Inferior parietal cortex (tissue), 1 donor: ENCODE data around the gene OBP2A.
"Not testable (repeated sequence)": the region's sequence is repeated elsewhere in the genome, so short reads cannot be mapped to it uniquely, and the experiment has no call there.

Source experiments
- DNase-seq: peaks from one replicate; pipeline ENCODE4 v3.0.0-alpha.2; 2016; ENCODE audit errors: extremely low spot score

Gene OBP2A, protein sequence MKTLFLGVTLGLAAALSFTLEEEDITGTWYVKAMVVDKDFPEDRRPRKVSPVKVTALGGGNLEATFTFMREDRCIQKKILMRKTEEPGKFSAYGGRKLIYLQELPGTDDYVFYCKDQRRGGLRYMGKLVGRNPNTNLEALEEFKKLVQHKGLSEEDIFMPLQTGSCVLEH

DNA sequence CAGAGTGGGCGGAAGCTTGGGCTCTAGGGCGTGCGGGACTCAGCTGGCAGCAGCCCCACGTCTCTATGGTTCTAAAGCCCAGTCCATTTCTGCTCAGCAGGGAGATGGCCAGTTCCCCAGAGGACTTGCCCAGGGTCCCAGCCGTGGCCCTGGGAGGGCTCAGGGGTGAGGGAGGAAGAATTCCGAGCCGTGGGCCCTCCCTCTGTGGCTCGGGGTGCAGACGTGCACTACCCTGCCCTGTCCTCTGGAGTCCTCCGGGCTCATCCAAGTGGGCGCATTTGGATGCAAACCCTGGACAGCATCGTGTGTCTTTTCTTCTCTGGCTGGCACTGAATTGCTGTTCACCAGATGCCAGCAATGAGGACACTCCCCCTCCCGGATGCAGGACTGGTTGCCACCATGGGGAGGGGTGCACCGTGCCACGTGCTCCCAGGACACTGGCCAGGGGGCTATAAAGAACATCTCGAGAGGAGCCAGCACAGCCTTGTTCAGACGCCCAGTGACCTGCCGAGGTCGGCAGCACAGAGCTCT is at the start of gene OBP2A:
Gene OBP2A (plus strand): TSS at position 481 of the 531 bp plus-strand sequence. CDS start 55 bp downstream, outside the sequence.
- DNase-seq, result not testable (repeated sequence)

GRCh38 chr9:135498381-135499126 is 47.4 kb upstream of the OBP2A start:
- no peak for DNase-seq

DNA sequence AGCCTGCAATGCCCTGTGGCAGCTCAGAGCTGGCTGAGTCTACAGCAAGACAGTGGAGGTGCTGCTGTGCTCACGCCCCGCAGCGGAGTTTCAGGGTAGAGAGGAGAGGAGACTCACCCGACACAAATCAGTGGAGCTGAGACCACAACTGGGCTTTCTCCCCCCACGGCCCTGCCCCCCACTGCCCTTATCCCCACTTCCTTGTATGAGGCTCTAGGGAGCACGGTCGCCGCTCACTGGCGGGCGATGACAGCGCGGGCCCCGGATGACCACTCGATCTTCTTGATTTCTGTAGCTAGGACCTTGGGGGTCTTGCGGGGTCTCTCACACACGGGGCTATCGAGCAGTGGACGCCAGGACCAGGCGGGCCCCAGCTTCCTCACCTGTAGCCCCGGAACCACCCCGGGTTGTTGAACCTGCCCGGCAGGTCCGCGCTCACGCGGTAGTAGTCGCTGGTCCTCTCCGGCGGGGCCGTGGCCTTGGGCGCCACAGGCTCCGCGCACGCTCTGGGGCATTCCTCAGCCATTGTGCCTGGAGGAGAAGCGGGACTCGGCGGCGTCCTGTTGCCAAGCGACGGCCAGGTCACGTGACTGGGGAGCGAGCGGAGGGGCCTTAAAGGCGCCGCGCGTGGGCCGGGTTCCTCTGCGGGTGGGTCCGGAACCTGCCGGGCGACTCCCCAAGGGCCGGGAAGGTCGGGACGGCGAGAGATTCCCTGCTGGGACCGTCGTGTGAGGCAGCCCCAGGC is 46.4 kb upstream of the OBP2A start:
- DNase-seq, result peak; percentile 94

DNA sequence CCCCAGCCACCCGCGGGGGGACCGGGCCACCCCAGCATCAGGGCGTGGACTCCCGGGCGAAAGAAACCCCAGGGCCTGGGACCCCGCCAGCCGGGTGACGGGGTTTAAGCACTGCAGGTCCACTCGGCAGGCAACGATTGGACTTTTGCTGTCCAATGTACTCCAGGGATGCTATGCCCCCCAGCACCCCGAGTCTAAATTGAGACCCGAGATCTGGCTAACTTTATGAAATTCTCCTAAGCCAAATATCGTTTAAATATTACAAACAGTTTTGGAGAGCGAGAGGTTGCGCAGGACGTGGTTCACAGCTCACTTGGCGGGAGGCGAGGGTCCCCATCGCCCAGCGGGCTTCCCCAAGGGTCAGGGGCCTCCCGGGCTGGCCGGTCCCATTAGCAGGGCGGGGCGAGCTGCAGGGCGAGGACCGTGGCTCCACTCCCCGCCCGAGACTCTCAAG is 45.8 kb upstream of the OBP2A start:
- no peak for DNase-seq

DNA sequence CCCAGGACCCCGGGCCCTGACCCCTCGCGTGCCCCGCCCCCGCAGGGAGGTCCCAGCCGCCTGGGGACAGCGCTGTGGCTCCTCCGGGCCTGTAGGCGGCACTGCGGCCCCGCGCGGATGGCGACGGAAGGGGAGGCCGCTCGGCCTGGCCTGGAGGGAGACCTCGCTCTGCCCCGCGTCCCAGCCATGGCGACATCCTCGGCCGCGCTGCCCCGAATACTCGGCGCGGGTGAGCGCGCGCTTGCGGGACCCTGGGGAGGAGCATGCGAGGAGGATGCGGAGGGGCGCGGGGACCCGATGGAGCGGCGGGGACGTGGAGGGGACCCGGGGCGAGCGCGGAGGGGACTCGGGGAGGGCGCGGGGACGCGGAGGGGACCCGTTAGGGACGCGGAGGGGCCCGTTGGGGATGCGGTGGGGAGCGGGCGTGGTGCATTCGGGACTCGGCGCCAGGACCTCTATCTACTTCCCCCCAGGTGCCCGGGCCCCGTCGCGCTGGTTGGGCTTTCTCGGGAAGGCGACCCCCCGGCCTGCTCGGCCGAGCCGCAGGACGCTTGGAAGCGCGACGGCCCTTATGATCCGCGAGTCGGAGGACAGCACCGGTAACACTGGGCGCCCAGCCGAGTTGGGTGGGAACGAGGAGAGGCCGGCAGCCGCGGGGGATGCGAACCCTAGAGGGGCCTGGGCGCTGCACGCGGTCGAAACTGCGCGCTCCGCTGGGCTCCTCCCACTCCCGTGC is 45.2 kb upstream of the OBP2A start, which contains the start of gene MRPS2:
Gene MRPS2 (plus strand): TSS at position 158 of the 736 bp plus-strand sequence. CDS start 29 bp downstream, at position 187.
- DNase-seq, result peak; percentile 84

DNA sequence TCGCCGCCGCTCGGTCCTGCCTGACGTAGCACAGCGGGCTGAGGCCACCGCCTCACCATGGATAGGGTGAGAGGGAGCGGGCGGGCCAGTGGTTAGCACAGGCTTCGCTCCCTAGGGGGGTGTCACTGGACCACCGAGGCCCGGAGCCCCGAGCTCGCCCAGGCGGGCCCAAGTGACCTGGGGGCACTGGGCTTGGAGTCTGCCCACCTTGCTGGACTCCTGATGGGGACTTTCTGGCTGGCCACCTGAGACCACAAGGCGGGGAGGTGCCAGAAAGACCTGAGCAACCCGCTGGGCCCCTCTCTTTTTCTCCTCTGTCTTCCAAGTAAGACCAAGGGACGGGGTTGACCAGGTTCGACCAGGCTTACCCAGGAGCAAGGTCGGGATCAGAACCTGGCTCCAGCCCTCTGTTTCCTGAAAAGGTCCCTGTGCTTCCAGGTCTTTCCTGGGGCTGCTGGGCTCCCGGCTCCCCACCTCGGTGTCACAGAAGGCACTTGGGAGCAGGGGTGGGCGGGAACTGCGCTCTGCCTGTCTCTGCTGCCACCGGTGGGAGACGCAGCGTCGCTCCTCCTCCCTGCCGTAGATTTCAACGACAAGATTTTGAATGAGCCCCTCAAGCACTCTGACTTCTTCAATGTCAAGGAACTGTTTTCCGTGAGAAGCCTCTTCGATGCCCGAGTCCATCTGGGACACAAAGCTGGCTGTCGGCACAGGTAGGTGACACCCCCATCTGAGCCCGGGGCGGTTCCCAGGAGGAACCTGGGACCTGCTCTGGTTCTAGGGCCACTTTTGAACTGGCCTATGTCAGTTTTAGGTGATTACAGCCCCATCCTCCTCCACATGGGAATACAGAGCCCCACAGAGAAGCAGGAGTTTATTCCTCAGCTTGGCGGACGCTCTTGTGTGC is 44.4 kb upstream of the OBP2A start:
- no peak for DNase-seq

- no peak for DNase-seq
Observed at GRCh38 chr9:135502168-135502872, 43.6 kb upstream of the OBP2A start.

- no peak for DNase-seq
Observed at GRCh38 chr9:135502873-135503321, 43.0 kb upstream of the OBP2A start.

DNA sequence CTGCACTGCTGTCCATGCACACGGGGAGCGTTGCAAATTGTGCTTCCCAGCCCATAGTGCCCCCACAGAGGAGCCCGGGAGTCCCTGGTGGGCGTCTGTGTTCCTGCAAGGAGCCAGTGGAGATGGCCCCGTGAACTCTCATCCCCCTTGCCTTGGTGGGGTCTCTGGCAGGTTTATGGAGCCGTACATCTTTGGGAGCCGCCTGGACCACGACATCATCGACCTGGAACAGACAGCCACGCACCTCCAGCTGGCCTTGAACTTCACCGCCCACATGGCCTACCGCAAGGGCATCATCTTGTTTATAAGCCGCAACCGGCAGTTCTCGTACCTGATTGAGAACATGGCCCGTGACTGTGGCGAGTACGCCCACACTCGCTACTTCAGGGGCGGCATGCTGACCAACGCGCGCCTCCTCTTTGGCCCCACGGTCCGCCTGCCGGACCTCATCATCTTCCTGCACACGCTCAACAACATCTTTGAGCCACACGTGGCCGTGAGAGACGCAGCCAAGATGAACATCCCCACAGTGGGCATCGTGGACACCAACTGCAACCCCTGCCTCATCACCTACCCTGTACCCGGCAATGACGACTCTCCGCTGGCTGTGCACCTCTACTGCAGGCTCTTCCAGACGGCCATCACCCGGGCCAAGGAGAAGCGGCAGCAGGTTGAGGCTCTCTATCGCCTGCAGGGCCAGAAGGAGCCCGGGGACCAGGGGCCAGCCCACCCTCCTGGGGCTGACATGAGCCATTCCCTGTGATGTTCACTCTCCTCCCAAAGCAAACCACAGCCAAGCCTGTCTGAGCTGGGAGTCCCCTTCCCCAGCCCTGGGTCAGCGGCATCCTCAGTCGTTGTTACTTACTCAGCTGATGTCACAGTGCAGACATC is 42.3 kb upstream of the OBP2A start:
- no peak for DNase-seq

DNA sequence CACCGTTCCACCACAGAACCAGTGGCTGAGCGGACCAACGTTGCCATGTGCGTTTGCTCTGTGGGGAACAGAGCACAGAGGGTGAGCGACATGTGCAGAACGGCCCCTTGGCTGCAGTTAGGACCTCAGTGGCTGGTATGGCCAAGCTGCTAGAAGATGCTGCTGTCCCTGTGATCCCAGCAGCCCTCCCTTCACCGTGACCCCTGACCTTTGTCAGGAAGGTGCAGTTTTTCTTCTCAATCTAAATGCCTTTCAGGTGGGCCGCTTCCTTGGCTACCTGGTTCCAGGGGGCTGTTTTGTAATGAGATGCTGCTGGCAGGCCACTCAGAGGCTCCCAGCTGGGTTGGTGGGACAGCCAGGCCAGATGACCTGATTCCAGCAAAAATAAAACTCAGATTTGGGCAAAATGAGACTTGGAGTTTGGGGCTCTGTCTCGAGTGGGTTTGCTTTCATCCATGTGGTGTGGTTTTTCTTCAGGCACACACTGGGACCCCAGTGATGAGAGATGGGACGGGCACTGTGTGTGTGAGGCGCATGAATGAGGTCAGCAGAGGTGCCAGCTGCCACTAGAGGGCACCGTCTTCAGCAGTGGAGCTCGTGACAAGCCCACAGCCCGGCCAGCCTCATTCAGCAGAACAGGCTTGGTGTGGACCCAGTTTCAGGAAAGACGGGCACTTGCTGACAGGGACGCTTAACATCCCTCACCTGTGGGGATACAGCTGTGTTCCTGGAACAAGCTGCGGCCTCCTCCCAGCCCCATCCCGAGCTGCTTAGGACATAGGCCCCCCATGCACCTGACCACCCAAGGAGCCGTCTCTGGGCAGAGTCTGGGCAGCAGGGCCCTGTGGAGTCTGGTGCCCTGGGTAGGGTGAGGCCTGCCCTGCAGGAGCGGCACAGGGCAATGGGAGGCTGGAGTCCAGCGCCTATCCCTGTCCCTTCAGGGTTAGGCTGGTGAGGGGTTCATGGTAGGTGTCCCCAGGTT is 41.4 kb upstream of the OBP2A start:
- peak; percentile 55 for DNase-seq

DNA sequence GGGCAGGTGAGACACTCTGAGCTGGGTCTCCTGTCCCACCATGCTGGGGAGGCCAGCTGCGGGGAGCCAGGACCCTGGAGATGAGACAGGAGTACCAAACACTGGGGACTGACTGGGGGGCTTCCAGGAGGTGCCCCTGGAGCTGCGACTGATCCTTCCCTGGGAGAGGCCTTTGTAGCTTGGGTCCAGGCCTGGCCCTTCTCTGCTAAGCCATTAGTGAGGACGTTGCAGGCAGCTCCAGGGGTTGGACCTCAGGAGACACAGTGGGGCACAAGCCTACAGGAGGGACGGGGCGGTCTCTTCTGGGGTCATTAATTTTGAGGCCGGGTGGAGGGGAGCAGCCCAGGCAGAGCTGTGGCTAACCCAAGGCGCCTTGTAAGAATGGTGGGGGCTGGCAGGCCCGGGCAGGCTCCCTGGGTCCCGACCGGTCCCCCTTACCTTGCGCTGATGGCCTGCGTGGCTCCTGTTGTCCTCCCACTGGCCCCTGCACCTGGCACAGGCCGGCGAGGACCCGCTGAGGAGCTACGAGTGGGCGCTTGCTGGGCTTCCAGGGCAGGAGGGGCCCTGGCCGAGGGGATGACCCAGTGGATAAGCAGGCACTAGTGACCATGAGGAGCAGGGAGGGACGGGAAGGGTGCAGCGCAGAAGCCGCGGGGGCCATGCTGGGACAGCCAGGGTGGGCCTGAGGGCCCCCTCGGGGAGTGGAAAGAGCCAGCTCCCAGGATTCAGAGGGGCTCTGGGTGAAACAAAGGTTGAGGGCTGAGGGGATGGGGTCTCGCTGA is 40.3 kb upstream of the OBP2A start:
- no peak for DNase-seq

GRCh38 chr9:135506327-135507103 is 39.4 kb upstream of the OBP2A start:
- DNase-seq, result no peak

GRCh38 chr9:135507104-135508035 is 38.6 kb upstream of the OBP2A start:
- no peak for DNase-seq

GRCh38 chr9:135508211-135508820 is 37.6 kb upstream of the OBP2A start:
- no peak for DNase-seq
